HCT116 (cell line): Measurements from ENCODE around the gene TRIM14. TPM values are rescaled to one million over a fixed set of nuclear protein-coding genes. Genes with fewer than 3 reads are reported as not detected.

Experiments
- ATAC-seq: fragments of 200-7000 bp; cut with Tn5 transposase; 2 replicates; pipeline ENCODE4 v1.9.1; 2020; ENCODE audit warnings: mild to moderate bottlenecking, moderate library complexity
- BruUV-seq: library from RNA; stranded (reverse); fragments of 400-500 nt; replicated peaks from 2 replicates; lab custom pipeline; 2021; lab: Mats Ljungman, UMichigan
- CTCF ChIA-PET: fragments of 300-600 bp; sonication (Branson Sonifier 250); formaldehyde crosslinking; loops from one replicate; lab custom pipeline; 2021; ENCODE audit warnings: antibody characterized with exemption; lab: Charles Lee
- POLR2A ChIA-PET: fragments of 300-600, 350-600 bp; sonication (Branson Sonifier 250); formaldehyde crosslinking; loops from one replicate; lab custom pipeline; 2021; ENCODE audit warnings: antibody characterized with exemption; lab: Charles Lee
- RAD21 ChIA-PET, 2 experiments: fragments of 300-600 bp; sonication (Branson Sonifier 250); formaldehyde crosslinking; loops; one replicate each; lab custom pipeline; 2023; ENCODE audit warnings: low total read pairs in 2 of 2; ENCODE audit not compliant: uncharacterized antibody in 2 of 2, unreplicated experiment in 2 of 2, low non-redundant PET in 1 of 2; lab: Charles Lee
- DNase-seq: peaks from one replicate; pipeline ENCODE4 v3.0.0-alpha.2; 2010; ENCODE audit warnings: low read depth, low spot score
- H2AFZ ChIP-seq: fragments of 200-600 bp; shearing (Covaris generic), sonication (generic); 2 replicates; pipeline ENCODE4 v1.6.1; 2017; ENCODE audit warnings: low read depth, mixed run types, mixed read lengths, antibody characterized with exemption, low read length; ENCODE audit not compliant: poor library complexity, severe bottlenecking
- H3K27ac ChIP-seq: 2 replicates; pipeline ENCODE4 v1.5.1; 2012; ENCODE audit warnings: low read depth, low read length
- H3K27me3 ChIP-seq: fragments of 200-600 bp; sonication (generic); 2 replicates; pipeline ENCODE4 v1.6.1; 2016; ENCODE audit warnings: mixed run types, low read length, mixed read lengths; ENCODE audit not compliant: insufficient read depth
- H3K36me3 ChIP-seq, 2 experiments: fragments of 200-500 bp in 1 of 2; fragments of 200-600 bp in 1 of 2; sonication (Bioruptor generic) in 1 of 2; sonication (generic) in 1 of 2; 2 replicates each; pipeline versions ENCODE4 v1.5.1 to v1.6.1; 2014 to 2016; ENCODE audit warnings: low read length in 2 of 2, inconsistent platforms in 1 of 2, mixed read lengths in 1 of 2, mixed run types in 1 of 2; ENCODE audit not compliant: insufficient read depth in 2 of 2, control insufficient read depth in 1 of 2
- H3K4me1 ChIP-seq, 2 experiments: fragments of 200-600 bp in 1 of 2; sonication (generic) in 1 of 2; 2 replicates each; pipeline versions ENCODE4 v1.5.1 to v1.6.1; 2012 to 2017; ENCODE audit warnings: low read length in 2 of 2, inconsistent platforms in 1 of 2, mild to moderate bottlenecking in 1 of 2, mixed read lengths in 1 of 2, mixed run types in 1 of 2, moderate library complexity in 1 of 2; ENCODE audit not compliant: insufficient read depth in 2 of 2, control insufficient read depth in 1 of 2
- H3K4me2 ChIP-seq: fragments of 200-600 bp; sonication (generic); 2 replicates; pipeline ENCODE4 v1.6.1; 2017; ENCODE audit warnings: mixed run types, low read length, mixed read lengths
- H3K4me3 ChIP-seq, 2 experiments: fragments of 200-600 bp in 1 of 2; sonication (generic) in 1 of 2; replicated peaks in 1 of 2; 2 replicates each; pipeline ENCODE4 v1.5.1; 2011 to 2016; ENCODE audit warnings: low read length in 2 of 2, control low read depth in 1 of 2, low read depth in 1 of 2, mild to moderate bottlenecking in 1 of 2, mixed read lengths in 1 of 2, mixed run types in 1 of 2
- H3K79me2 ChIP-seq: fragments of 200-600 bp; sonication (generic); 2 replicates; pipeline ENCODE4 v1.6.1; 2017; ENCODE audit warnings: mild to moderate bottlenecking, mixed run types, low read length, moderate library complexity, mixed read lengths; ENCODE audit not compliant: insufficient read depth
- H3K9ac ChIP-seq: fragments of 200-600 bp; sonication (generic); 2 replicates; pipeline ENCODE4 v1.6.1; 2016; ENCODE audit warnings: low read length, mixed read lengths
- H3K9me2 ChIP-seq: fragments of 200-600 bp; sonication (generic), shearing (Covaris generic); 2 replicates; pipeline ENCODE4 v1.6.1; 2017; ENCODE audit warnings: mixed run types, mild to moderate bottlenecking, moderate library complexity; ENCODE audit not compliant: insufficient read depth
- H3K9me3 ChIP-seq, 2 experiments: fragments of 200-500 bp in 1 of 2; fragments of 200-600 bp in 1 of 2; sonication (Bioruptor generic) in 1 of 2; sonication (generic) in 1 of 2; 2 replicates each; pipeline ENCODE4 v1.6.1; 2014 to 2017; ENCODE audit warnings: low read length in 2 of 2, mixed read lengths in 2 of 2, inconsistent platforms in 1 of 2, low read depth in 1 of 2, mild to moderate bottlenecking in 1 of 2, mixed run types in 1 of 2, moderate library complexity in 1 of 2; ENCODE audit not compliant: control insufficient read depth in 1 of 2, insufficient read depth in 1 of 2
- H4K20me1 ChIP-seq: fragments of 200-600 bp; sonication (generic), shearing (Covaris generic); 2 replicates; pipeline ENCODE4 v1.6.1; 2017; ENCODE audit warnings: mixed run types, mild to moderate bottlenecking, moderate library complexity; ENCODE audit not compliant: insufficient read depth
- ELF1 ChIP-seq: IDR thresholded peaks from 2 replicates; pipeline ENCODE4 v1.6.1; 2012; ENCODE audit warnings: low read depth, borderline replicate concordance
- POLR2A ChIP-seq: IDR thresholded peaks from 2 replicates; pipeline ENCODE4 v1.7.0; 2011; ENCODE audit warnings: borderline replicate concordance; ENCODE audit not compliant: insufficient read depth, insufficient read length; ENCODE audit errors: extremely low read depth
- REST ChIP-seq: IDR thresholded peaks from 2 replicates; pipeline ENCODE4 v1.6.1; 2012; ENCODE audit warnings: low read depth
- intact Hi-C: fragments of 100-400 bp; cut with micrococcal nuclease; formaldehyde crosslinking; loops from 2 replicates; pipeline ENCODE4 v1.10.0; 2022
- total RNA-seq: library from RNA; stranded (reverse); gene quantifications from one replicate; pipeline ENCODE4 v1.2.1, GENCODE V29; 2021; ENCODE audit not compliant: unreplicated experiment
- TF ChIP-seq, protein P1 (sequence below), 3 experiments: fragments of 200-600 bp in 1 of 3; sonication (generic) in 1 of 3; IDR thresholded peaks in 2 of 3; conservative IDR thresholded peaks in 1 of 3; 2 replicates each; pipeline ENCODE4 v1.5.1; 2012 to 2017; ENCODE audit warnings: low read depth in 2 of 3, low read length in 2 of 3, antibody characterized with exemption in 1 of 3, borderline replicate concordance in 1 of 3, control low read depth in 1 of 3, mild to moderate bottlenecking in 1 of 3, mixed read lengths in 1 of 3, mixed run types in 1 of 3, moderate library complexity in 1 of 3; ENCODE audit not compliant: insufficient read depth in 1 of 3

TRIM14 gene
- total RNA-seq, 1 experiment from 2014 or later: 24.4 TPM

- Histone ChIP-seq H3K36me3 (peaks cover 5 to 19% of the 10 kb centered on the region in 2 experiments; a peak in 2 of 4 replicates), H3K27me3 (no peaks in the 10 kb centered on the region), H2AFZ (no peak overlapping the region), H3K9me2 (no peaks in the 10 kb centered on the region), H3K4me2 (no peak overlapping the region), H3K9ac (no peak overlapping the region), H4K20me1 (no peaks in the 10 kb centered on the region), H3K27ac (no peak overlapping the region), H3K9me3 (no peaks in the 10 kb centered on the region), H3K4me1 (peaks cover 0 to 18% of the 10 kb centered on the region in 2 experiments; a peak in 3 of 4 replicates), H3K4me3 (no peak overlapping the region), H3K79me2 (peaks cover 65% of the 10 kb centered on the region)
- ATAC-seq: no peak
- ChIA-PET POLR2A (no interaction called here), CTCF (no interaction called here), RAD21 (no interaction called here)
- intact Hi-C loops: loop anchor here (10.0 kb wide), 2 partner anchors 144 to 704 kb away; no protein-coding TSS in a partner anchor
- no TSS peak for BruUV-seq
- no peak for DNase-seq
- TF ChIP-seq REST (no peak), ELF1 (no peak), POLR2A (no peak)
- TF ChIP-seq, protein P1, sequence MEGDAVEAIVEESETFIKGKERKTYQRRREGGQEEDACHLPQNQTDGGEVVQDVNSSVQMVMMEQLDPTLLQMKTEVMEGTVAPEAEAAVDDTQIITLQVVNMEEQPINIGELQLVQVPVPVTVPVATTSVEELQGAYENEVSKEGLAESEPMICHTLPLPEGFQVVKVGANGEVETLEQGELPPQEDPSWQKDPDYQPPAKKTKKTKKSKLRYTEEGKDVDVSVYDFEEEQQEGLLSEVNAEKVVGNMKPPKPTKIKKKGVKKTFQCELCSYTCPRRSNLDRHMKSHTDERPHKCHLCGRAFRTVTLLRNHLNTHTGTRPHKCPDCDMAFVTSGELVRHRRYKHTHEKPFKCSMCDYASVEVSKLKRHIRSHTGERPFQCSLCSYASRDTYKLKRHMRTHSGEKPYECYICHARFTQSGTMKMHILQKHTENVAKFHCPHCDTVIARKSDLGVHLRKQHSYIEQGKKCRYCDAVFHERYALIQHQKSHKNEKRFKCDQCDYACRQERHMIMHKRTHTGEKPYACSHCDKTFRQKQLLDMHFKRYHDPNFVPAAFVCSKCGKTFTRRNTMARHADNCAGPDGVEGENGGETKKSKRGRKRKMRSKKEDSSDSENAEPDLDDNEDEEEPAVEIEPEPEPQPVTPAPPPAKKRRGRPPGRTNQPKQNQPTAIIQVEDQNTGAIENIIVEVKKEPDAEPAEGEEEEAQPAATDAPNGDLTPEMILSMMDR (IDR thresholded peaks at IDR 0.05 in 2 of 3, conservative IDR thresholded peaks at IDR 0.05 in 1 of 3; ENCODE audit: borderline replicate concordance in 1 of 3, insufficient read depth in 1 of 3, low read depth in 2 of 3, low read length in 2 of 3): no peak
Observed at GRCh38 chr9:98070704-98071103, 48.3 kb downstream of the TRIM14 start.
